SU-DHL-6 (cell line): Measurements from ENCODE around the gene CYP2S1.

Experiments used
- H2AFZ ChIP-seq: fragments of 200-600 bp; sonication (generic); 2 replicates; pipeline ENCODE4 v1.6.1; 2014; ENCODE audit warnings: low read depth, mild to moderate bottlenecking, moderate library complexity, mixed read lengths, antibody characterized with exemption, low read length; ENCODE audit not compliant: severe bottlenecking
- H3F3A ChIP-seq: fragments of 200-600 bp; shearing (Covaris generic); 2 replicates; pipeline ENCODE4 v1.6.0; 2016; ENCODE audit warnings: antibody characterized with exemption, mild to moderate bottlenecking; ENCODE audit not compliant: insufficient read depth
- H3K27ac ChIP-seq: fragments of 200-600 bp; sonication (generic); 2 replicates; pipeline ENCODE4 v1.5.1; 2016; ENCODE audit warnings: low read depth, mild to moderate bottlenecking, low read length, moderate library complexity, mixed read lengths
- H3K27me3 ChIP-seq: fragments of 200-600 bp; sonication (generic), shearing (Covaris generic); 2 replicates; pipeline ENCODE4 v1.6.0; 2014; ENCODE audit warnings: mild to moderate bottlenecking, low read length
- H3K36me3 ChIP-seq: fragments of 200-600 bp; sonication (generic); 2 replicates; pipeline ENCODE4 v1.6.1; 2014; ENCODE audit warnings: mild to moderate bottlenecking, low read length, mixed read lengths
- H3K4me2 ChIP-seq: fragments of 300-600, 200-600 bp; shearing (Covaris generic), sonication (generic); 2 replicates; pipeline ENCODE4 v1.6.0; 2014; ENCODE audit warnings: low read length, low read depth, mild to moderate bottlenecking; ENCODE audit not compliant: poor library complexity, severe bottlenecking
- H3K4me3 ChIP-seq: fragments of 200-600 bp; sonication (generic); 2 replicates; pipeline ENCODE4 v1.5.1; 2014; ENCODE audit warnings: antibody characterized with exemption, low read length, mild to moderate bottlenecking, mixed read lengths; ENCODE audit not compliant: insufficient read depth, poor library complexity, severe bottlenecking
- H3K79me2 ChIP-seq: fragments of 200-600 bp; sonication (generic); 2 replicates; pipeline ENCODE4 v1.6.1; 2014; ENCODE audit warnings: mild to moderate bottlenecking, low read length, moderate library complexity; ENCODE audit not compliant: insufficient read depth
- H3K9ac ChIP-seq: fragments of 200-600 bp; sonication (generic); 2 replicates; pipeline ENCODE4 v1.7.0; 2014; ENCODE audit warnings: mild to moderate bottlenecking, low read length
- H3K9me2 ChIP-seq: fragments of 200-600 bp; sonication (generic); replicated peaks from 2 replicates; pipeline ENCODE4 v1.6.1; 2014; ENCODE audit warnings: low read length; ENCODE audit not compliant: insufficient read depth
- H3K9me3 ChIP-seq: fragments of 200-600 bp; sonication (generic); 2 replicates; pipeline ENCODE4 v1.6.1; 2014; ENCODE audit warnings: low read length, mixed read lengths; ENCODE audit not compliant: insufficient read depth
- H4K20me1 ChIP-seq: fragments of 200-600 bp; sonication (generic); 2 replicates; pipeline ENCODE4 v1.6.1; 2014; ENCODE audit warnings: low read depth, mild to moderate bottlenecking, antibody characterized with exemption, low read length, moderate library complexity, mixed read lengths
- CTCF ChIP-seq: fragments of 200-600 bp; sonication (generic); IDR thresholded peaks from one replicate; pipeline ENCODE4 v1.5.1; 2017; ENCODE audit warnings: antibody characterized with exemption, mild to moderate bottlenecking, low read length, moderate library complexity; ENCODE audit not compliant: insufficient read depth, poor library complexity, severe bottlenecking
- EZH2phosphoT487 ChIP-seq: fragments of 200-600 bp; sonication (generic), shearing (Covaris generic); conservative IDR thresholded peaks from 2 replicates; pipeline ENCODE4 v1.6.1; 2018; ENCODE audit warnings: mild to moderate bottlenecking, antibody characterized with exemption, low read length, moderate library complexity, mixed read lengths

Gene CYP2S1

GRCh38 chr19:41232686-41233085 is 39.7 kb downstream of the CYP2S1 start:
- Histone ChIP-seq H3K36me3 (no peaks in the 10 kb centered on the region), H3K27ac (no peak overlapping the region), H3K4me3 (no peak overlapping the region), H3K79me2 (no peaks in the 10 kb centered on the region), H3K9ac (no peak overlapping the region), H3K9me2 (no peaks in the 10 kb centered on the region), H4K20me1 (no peaks in the 10 kb centered on the region), H3K9me3 (no peaks in the 10 kb centered on the region), H3K27me3 (no peaks in the 10 kb centered on the region), H2AFZ (no peak overlapping the region), H3F3A (no peaks in the 10 kb centered on the region), H3K4me2 (no peak overlapping the region)
- TF ChIP-seq CTCF, result no peak
- TF ChIP-seq EZH2phosphoT487, result no peak

GRCh38 chr19:41233748-41234240 is 40.8 kb downstream of the CYP2S1 start:
- TF ChIP-seq CTCF (no peak), EZH2phosphoT487 (no peak)
- H3K27me3 ChIP-seq, result no peaks in the 10 kb centered on the region
- no peak overlapping the region for H3K27ac ChIP-seq
- H2AFZ ChIP-seq, result no peak overlapping the region
- H3K9ac ChIP-seq, result no peak overlapping the region
- no peaks in the 10 kb centered on the region for H3K36me3 ChIP-seq
- no peaks in the 10 kb centered on the region for H3F3A ChIP-seq
- H3K9me2 ChIP-seq, result no peaks in the 10 kb centered on the region
- no peaks in the 10 kb centered on the region for H3K79me2 ChIP-seq
- no peak overlapping the region for H3K4me2 ChIP-seq
- no peak overlapping the region for H3K4me3 ChIP-seq
- no peaks in the 10 kb centered on the region for H3K9me3 ChIP-seq
- H4K20me1 ChIP-seq, result no peaks in the 10 kb centered on the region

GRCh38 chr19:41234512-41235168 is 41.6 kb downstream of the CYP2S1 start:
- Histone ChIP-seq H3K9ac (no peak overlapping the region), H3K27ac (no peak overlapping the region), H3K9me3 (no peaks in the 10 kb centered on the region), H2AFZ (no peak overlapping the region), H3K4me3 (no peak overlapping the region), H4K20me1 (no peaks in the 10 kb centered on the region), H3K9me2 (no peaks in the 10 kb centered on the region), H3F3A (no peaks in the 10 kb centered on the region), H3K36me3 (no peaks in the 10 kb centered on the region), H3K79me2 (no peaks in the 10 kb centered on the region), H3K27me3 (no peaks in the 10 kb centered on the region), H3K4me2 (no peak overlapping the region)
- TF ChIP-seq CTCF (no peak), EZH2phosphoT487 (no peak)
